MV-4-11 (cell line): ENCODE measurements around the gene POLR1D.
"Not testable (repeated sequence)": the region's sequence is repeated elsewhere in the genome, so short reads cannot be mapped to it uniquely, and the experiment has no call there.

ENCODE experiments used
- DNase-seq: peaks from one replicate; lab custom pipeline; 2025; lab: John Stamatoyannopoulos, UW

Gene POLR1D

GRCh38 chr13:27617881-27618321 is 3.8 kb upstream of the POLR1D start:
- no peak for DNase-seq

GRCh38 chr13:27619093-27619727 is 2.5 kb upstream of the POLR1D start:
- DNase-seq: no peak

- no peak for DNase-seq
These were observed 1.8 kb upstream of the POLR1D start for GRCh38 chr13:27619728-27620376.

- DNase-seq: peak; percentile 92
These were observed 1.1 kb upstream of the POLR1D start, which contains the start of gene LNX2 for GRCh38 chr13:27620377-27621115. LNX2 (minus strand) TSS chr13:27620529; CDS start chr13:27581703, 38,826 bp downstream.

GRCh38 chr13:27621116-27621365 is 651 bp upstream of the POLR1D start:
- DNase-seq: no peak

GRCh38 chr13:27622102-27622820 is 569 bp downstream of the POLR1D start:
- DNase-seq: no peak

GRCh38 chr13:27622881-27623280 is 1.2 kb downstream of the POLR1D start:
- peak; percentile 18 for DNase-seq

DNA sequence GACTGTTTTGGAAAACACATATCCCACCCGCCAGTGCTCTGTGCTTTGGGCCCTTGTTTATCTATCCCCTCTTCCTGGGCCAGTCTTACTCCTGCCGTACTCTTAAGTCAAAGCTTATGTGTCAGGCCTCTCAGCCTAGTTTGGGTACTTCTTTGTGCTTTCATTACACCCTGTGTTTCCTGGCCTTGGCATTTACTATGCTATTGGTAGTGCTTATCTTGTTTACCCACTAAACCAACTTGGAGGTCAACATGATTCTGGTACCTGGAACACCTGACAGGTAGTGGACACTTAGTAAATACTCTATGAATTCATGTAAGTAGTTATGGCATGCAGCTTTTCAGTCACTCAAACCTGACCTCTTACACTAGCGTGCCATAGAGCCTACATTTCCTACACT is 2.4 kb downstream of the POLR1D start:
- no peak for DNase-seq

DNA sequence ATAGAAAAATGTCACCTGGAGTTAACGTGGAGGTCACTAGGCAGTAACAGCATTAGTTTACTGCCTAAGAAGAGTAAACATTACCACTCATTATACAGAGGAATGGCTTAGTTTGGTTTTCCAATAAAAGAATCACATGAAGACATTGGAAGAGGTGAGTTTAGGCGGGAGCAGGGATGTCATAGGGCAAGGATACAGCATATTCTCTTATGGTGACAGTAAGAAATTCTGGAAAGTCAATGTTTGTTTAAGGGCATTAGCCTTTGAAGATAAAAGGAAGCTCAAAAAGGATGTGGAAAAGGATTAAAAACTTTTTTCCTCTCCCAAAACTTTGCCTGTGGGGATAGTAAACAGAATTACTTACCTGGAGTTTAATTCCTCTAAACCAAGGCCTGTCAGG is 4.1 kb downstream of the POLR1D start:
- DNase-seq: no peak

GRCh38 chr13:27627380-27627779 is 5.7 kb downstream of the POLR1D start:
- no peak for DNase-seq

GRCh38 chr13:27628081-27628480 is 6.4 kb downstream of the POLR1D start:
- DNase-seq: no peak

- DNase-seq: not testable (repeated sequence)
These were observed 7.1 kb downstream of the POLR1D start for GRCh38 chr13:27628766-27629165.

GRCh38 chr13:27631156-27631555 is 9.5 kb downstream of the POLR1D start:
- no peak for DNase-seq

DNA sequence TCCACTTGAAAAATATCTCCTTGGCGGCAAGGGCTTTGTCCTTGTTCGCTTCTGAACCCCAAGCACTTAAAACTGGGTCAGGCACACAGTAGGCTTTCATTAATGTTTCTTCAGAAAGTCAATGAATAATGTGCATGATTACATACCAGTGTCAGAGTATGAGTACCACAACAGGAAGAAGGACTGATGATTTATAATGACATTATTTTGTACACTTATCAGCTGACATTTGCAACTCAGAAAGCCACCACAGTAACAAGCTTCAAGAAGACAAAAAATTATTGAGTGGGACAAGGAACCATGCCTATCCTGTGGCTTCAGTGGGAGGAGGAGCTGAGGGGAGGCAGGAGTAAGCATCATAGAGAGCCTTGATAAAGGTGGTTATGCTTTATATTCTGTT is 10.0 kb downstream of the POLR1D start:
- DNase-seq: no peak

- no peak for DNase-seq
These were observed 10.5 kb downstream of the POLR1D start for GRCh38 chr13:27632214-27632613.

DNA sequence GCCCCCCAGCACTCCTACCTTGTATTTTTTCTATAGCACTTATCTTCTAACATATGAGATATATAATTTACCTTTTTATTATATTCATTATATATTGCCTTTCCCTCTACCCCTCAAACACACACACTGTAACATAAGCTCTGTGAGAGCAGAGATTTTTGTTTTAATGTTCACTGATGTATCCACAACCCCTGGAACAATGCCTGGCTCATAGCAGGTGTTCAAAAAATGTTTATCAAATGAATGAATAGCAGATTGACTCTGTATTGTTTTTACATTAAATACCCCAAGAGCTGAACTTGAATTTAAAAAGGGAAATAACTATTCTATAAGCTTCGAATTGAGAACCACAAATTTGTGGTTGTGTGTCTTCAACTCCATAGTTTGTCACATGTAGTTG is 11.0 kb downstream of the POLR1D start:
- DNase-seq: no peak

DNA sequence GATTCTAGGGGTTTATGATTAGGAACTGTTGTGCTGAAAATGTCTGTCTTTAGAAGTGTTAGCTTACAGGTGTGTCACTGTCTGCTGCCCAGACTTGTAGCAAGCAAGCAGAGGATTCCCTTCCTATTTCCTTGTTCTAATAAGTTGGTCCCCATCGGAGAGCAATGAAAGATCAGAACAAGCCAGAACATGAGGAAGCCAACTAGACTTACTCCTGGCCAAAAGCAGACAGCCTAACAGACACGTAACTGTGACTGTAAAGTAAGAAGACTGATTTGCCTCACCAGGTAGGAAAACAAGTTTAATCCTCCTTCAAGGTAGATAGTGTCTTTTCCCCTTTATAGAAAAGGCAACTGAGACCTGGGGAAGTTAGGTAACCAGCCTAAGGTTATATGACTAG is 12.5 kb downstream of the POLR1D start:
- no peak for DNase-seq

GRCh38 chr13:27634791-27635190 is 13.1 kb downstream of the POLR1D start:
- no peak for DNase-seq

GRCh38 chr13:27635266-27635665 is 13.6 kb downstream of the POLR1D start:
- DNase-seq: peak; percentile 85

- DNase-seq: no peak
These were observed 15.0 kb downstream of the POLR1D start for GRCh38 chr13:27636589-27637288.

- no peak for DNase-seq
These were observed 15.6 kb downstream of the POLR1D start for GRCh38 chr13:27637289-27637626.

DNA sequence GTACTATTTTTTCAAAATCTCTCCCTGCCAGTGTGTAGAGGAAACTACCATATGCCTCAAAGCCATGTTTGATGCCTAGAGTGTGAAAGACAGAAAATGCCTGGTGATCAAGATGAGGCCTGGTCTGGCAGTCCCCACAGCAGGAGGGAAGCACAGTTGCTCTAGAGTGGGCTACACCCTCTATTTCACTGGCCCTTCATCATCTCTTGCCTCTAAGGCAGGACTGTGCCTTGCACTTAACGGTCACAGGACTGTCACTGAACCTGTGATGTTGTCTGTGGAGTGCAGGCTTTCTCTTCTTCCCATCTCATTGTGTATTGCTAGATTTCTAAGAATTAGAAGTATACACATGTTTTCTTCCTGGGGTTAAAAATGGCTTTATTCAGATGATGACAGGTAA is 16.3 kb downstream of the POLR1D start:
- no peak for DNase-seq
